Activated CD8-positive, alpha-beta memory T cell treated with anti-CD3 and anti-CD28 coated beads, Interleukin-2, amount 50 U/mL, for 1 hour (primary cell): ENCODE data around the gene RPL27.
A peak's percentile ranks its signal among the peaks of the same experiment; 100 is the strongest.

Experiments
- DNase-seq: peaks from one replicate; pipeline ENCODE4 v3.0.0-alpha.2; 2020; ENCODE audit errors: extremely low read depth

The RPL27 gene

DNA sequence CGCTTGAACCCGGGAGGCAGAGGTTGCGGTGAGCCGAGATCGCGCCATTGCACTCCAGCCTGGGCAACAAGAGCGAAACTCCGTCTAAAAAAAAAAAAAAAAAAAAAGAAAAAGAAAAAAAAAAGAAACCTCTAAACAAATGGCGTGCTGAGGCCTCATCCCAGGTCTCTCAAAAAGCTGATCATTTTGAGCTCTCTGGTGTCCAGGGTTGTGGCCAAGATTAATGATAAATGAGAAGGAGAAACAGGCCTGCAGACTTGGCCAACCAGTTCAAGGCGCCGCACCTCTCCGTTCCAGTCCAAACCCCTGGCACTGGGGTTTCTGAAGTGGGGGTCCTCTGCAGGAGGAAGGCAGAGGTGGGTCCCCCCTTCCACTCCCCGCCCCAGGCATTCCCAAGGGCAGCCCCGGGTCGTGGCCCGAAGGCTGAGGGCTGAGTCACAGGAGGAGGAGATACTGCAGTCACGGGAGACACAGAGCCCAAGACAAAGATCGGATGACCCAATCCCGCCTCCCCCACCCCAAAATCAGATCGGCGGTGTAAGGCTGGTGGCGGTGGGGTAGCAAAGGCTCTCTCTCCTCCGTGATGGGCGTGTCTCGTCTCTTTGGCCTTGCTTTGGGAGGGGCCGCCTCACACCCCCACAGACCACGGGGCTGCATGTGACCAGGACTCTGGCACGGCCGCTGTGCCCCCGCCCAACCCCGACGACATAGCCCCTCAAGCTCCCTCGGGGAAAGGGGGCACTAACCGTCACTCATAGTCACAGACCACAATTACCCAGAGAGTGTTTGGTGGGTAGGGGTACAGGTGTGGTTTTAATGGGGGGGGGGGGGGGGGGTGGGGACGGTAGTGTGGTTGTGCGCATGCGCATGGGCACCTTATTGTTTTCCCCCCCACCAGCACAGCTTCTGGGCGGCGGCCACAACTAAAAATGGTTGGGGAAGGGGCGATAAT is 22.8 kb downstream of the RPL27 start:
- DNase-seq = no peak

DNA sequence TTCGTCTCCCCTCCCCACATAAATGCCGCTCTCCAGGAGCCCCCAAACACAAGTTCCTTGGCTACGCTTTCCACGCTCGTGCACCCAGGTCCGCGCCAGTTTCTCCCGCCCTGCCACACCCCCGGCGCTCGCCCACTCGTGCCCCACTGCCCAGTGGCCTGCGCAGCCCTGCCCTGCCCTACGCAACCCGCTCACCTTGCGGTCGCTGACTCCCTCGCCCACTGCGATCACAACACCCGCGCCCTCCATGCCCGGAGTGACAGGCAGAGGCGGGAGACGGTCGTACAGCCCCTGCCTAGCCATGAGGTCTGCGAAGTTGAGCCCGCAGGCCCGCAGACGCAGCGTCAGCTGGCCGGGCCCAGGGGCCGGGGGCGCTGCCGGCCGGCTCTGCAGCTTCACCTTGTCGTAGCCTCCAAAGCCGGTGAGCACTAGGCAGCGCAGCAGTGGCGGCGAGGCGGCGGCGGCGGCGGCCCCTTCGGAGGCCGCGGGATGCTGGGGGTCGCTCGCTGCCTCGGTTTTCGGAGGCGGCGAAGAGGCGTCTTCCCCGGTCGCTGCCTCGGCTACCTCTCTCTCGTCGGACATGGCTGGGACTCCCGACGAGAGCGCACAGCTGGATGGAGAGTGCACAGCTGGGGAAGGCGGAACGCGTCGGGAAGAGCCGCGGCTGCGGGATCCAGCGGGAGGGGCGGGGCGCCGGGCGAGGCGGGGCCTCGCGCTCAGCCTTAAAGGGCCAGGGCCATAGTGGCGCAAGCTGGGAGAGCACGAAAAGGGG is 23.7 kb downstream of the RPL27 start, which contains the start of gene VAT1:
VAT1 (minus strand) TSS at position 645 of the 772 bp plus-strand sequence; CDS start at position 582, 63 bp downstream.
- no peak for DNase-seq

DNA sequence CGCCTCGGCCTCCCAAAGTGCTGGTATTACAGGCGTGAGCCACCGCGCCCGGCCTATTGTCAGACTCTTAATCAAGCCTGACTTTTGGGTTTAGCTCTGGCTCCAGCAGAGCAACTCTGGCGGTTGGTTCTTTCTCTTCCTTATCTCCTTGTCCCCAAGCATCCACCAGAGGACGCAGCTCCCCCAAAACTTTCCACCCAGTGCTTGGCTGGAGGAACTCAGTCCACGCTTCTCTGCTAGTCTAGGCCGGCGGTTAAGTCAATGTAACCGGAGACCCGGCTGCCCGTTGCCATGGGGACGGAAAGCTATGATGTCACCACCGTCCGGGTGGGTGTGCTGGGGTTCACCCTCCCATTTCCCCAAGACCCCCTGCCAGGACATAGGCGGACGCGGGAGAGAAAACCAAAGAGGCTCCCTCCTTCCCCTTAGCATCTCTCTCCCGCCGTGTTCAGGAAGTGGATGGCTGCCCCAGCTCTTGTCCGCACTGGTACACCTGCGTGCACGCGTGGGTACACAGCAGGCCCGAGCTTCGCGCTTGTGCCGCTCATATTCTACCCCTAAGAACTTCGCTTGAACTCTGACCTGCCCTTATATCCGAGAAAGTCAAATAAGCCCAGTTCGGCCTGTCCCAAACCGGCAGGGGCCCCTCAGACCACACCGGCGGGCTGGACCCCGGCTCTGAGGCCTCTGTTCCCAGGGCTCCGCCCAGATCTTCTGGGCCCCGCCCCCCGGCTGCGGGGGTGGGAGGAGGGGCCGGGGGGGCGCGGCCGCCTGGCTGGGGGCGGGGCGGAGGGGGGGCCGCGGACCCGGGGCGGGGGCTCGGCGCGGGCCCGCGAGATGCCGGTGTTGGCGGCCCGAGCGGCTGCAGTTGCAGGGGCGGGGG is 26.4 kb downstream of the RPL27 start, which contains the start of gene RND2:
RND2 (plus strand) TSS at position 825 of the 883 bp plus-strand sequence. CDS start 117 bp downstream, outside the sequence.
- DNase-seq = peak; percentile 62

DNA sequence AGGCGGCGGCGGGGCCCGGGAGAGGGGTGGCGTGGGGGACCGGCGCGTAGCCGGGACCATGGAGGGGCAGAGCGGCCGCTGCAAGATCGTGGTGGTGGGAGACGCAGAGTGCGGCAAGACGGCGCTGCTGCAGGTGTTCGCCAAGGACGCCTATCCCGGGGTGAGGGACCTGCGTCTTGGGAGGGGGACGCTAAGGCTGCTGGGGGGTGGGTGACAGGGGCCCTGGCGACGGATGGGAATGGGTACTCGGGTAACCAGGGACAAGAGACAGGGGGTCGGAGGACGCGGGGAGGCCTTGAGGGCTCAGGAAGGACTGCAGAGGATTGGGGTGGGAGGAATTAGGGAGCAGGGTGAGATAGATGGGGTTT is 27.1 kb downstream of the RPL27 start:
- DNase-seq = no peak

- no peak for DNase-seq
Measured at GRCh38 chr17:43025766-43026537, 27.7 kb downstream of the RPL27 start.

DNA sequence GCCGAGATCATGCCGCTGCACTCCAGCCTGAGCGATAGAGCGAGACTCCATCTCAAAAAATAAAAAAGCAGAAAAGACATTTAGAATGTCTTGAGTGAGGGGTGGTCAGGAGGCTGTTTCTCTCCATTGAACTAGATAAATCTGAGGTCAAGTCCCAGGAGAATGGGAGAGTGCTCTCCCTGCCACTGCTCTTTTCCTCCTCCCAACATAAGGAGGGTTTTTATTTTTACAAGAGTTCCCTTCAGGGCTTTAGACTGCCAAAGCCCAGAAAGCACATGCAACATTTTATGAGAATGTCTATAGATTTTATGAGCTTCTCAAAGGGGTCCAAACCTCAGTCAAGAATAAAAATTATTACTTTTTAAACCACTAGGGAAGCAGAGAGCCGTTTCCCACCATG is 28.4 kb downstream of the RPL27 start:
- DNase-seq = no peak

- DNase-seq = no peak
Measured at GRCh38 chr17:43027091-43028032, 29.1 kb downstream of the RPL27 start.

DNA sequence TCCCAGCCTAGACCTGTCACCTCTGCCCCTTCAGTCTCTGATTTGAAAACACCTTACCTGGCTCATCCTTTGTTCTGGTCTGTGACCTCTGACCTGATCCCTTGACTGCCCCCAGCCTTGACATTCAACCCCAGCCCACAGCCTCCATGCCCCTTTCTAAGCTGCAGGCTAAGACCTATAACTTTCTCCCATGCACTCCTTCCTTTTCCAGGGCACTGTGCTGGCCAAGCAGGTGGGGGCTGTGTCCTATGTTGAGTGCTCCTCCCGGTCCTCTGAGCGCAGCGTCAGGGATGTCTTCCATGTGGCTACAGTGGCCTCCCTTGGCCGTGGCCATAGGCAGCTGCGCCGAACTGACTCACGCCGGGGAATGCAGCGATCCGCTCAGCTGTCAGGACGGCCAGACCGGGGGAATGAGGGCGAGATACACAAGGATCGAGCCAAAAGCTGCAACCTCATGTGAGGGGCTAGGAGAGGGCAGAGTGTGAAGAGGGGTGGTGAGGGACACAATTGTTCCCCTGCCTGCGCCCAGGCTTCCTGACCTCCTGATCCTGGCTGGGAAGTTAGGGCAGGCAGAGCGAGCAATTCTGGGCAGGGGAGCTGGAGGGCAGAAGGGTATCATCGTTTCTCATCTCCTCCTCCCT is 30.1 kb downstream of the RPL27 start:
- no peak for DNase-seq

GRCh38 chr17:43030137-43030767 is 32.0 kb downstream of the RPL27 start:
- no peak for DNase-seq

DNA sequence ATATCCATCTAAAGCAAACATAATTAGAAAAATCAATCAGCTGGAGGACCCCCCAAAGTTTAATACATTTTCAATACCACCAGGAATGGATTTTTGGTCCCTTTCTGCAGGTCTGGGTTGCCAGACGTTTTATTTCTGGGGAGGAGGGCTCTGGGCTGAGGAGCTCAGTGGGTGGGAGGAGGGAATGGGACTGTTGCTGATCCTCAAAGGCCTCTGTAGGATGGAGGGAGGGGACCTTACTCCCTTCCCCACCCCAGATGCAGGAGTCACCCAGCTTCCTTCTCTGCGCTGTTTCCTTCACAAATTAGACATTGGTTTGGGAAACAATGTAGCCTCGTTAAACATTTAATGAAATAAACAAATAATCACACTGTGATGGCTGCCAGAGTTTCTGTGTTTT is 33.4 kb downstream of the RPL27 start:
- DNase-seq = no peak

GRCh38 chr17:43033948-43034881 is 36.0 kb downstream of the RPL27 start:
- DNase-seq = no peak

DNA sequence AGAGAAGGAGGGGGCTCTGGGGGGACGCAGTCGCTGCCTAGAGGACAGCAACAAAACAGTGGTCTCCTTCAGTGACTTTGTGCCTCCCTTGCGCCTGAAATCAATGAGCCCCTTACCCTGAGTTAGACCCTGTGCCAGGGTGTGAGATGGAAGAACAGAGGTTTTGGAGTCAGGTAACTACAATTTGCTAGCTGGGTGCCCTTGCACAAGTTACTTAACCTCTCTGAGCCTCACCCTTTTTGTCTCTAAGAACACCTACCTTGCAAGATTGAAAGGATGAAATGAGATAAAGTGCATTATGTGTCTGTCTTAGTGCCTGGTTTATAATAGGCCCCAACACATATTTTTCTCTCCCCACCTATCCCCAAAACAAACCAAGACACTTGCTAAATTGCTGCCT is 36.7 kb downstream of the RPL27 start:
- no peak for DNase-seq

DNA sequence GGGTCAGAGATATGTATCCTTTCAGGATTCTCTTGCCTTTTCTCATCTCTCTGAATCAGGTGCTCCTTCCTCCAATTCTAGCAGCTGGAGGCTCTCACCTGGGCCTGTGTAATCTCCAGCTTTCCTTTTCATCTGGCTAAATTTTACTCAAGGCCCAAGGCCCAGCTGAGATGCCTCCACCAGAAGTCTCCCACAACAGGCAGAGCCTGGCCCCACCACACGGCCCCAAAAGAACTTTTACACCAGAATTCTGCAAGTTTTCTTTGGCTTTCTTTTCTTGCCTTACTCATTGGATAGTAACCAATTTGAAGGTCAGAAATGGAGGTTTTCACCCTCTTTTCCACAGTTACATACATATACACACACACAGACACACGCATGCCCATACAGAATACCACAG is 41.4 kb downstream of the RPL27 start:
- no peak for DNase-seq

DNA sequence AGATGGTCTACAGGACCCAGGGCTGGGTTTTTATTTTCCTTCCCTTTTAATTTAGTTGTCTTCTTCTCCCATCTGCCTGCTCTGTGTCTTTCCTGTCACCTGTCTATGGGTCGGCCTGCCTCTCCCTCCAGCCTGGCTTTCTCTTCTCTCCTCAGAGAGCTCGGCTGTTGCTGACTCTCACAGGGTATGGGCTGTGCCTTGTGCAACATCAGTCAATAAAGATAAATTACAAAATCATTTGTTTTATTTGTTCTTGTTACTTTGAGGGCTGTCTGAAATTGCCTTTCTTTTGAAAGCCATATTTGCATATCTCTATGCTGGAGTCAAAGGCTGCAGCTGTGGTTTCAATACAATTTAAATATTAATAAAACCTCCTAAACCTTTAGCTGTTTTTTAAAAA is 42.4 kb downstream of the RPL27 start:
- no peak for DNase-seq

DNA sequence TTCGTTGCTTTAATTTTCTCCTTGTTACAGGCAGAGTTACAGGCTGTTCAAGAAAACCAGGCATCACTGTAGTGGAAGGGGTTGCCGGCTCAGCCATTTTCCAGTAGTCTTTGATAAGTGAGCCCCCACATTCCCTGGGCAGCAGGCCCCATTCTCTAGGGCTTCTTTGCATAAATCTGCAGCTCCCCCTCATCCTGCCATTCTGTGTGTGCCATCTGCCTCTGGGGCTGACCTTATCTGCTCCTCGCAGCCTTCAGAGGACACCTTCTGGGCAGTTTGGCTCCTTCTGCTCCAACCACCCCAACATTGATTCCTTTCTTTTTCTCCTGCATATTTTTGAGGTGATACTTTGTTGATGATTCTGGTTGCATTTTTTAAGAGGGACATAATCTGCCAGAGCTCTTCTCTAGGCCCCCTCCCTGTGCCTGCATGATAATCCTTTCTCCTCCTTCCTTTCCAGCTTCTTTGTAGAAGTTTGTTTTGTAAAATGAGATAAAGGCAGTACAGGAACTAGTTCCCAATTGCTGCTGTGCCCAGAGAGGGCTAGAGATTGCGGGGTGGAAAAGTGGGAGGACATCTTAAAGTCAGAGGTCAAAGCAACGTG is 43.9 kb downstream of the RPL27 start:
- DNase-seq = no peak

GRCh38 chr17:43043307-43043706 is 45.1 kb downstream of the RPL27 start:
- no peak for DNase-seq

- DNase-seq = no peak
Measured at GRCh38 chr17:43044024-43044423, 45.8 kb downstream of the RPL27 start.
